Spleen (tissue), 11 donors: Measurements from ENCODE around the gene FAHD2A. TPM values are rescaled to one million over a fixed set of nuclear protein-coding genes. Genes with fewer than 3 reads are reported as not detected.
"Not testable (repeated sequence)": the region's sequence is repeated elsewhere in the genome, so short reads cannot be mapped to it uniquely, and the experiment has no call there.

Experiments
- DNase-seq: peaks from one replicate; pipeline ENCODE4 v3.0.0-alpha.2; 2020
- H3K27ac ChIP-seq, 8 donors: fragments of 200-600 bp; sonication (generic) in 7 of 8; 1 replicate in 4 of 8; 2 replicates in 4 of 8; pipeline versions ENCODE4 v1.5.0 to v1.8.0; 2016 to 2021; ENCODE audit warnings: inconsistent platforms in 4 of 8, mild to moderate bottlenecking in 4 of 8, moderate library complexity in 1 of 8
- H3K27me3 ChIP-seq, 7 donors: fragments of 200-600 bp; sonication (generic) in 6 of 7; replicated peaks in 1 of 7; 1 replicate in 4 of 7; 2 replicates in 3 of 7; pipeline versions ENCODE4 v1.5.0 to v1.8.0; 2016 to 2021; ENCODE audit warnings: inconsistent platforms in 3 of 7, mild to moderate bottlenecking in 1 of 7
- H3K36me3 ChIP-seq, 6 donors: fragments of 200-600 bp; sonication (generic) in 5 of 6; 1 replicate in 4 of 6; 2 replicates in 2 of 6; pipeline versions ENCODE4 v1.5.0 to v1.8.0; 2016 to 2021; ENCODE audit warnings: inconsistent platforms in 2 of 6
- H3K4me1 ChIP-seq, 6 donors: fragments of 200-600 bp; sonication (generic) in 5 of 6; 1 replicate in 3 of 6; 2 replicates in 3 of 6; pipeline versions ENCODE4 v1.5.0 to v1.8.0; 2016 to 2021; ENCODE audit warnings: inconsistent platforms in 3 of 6
- H3K4me3 ChIP-seq, 8 donors: fragments of 200-600 bp; sonication (generic) in 7 of 8; 1 replicate in 4 of 8; 2 replicates in 4 of 8; pipeline versions ENCODE4 v1.5.0 to v1.8.0; 2016 to 2021; ENCODE audit warnings: inconsistent platforms in 4 of 8, mild to moderate bottlenecking in 4 of 8, moderate library complexity in 2 of 8
- H3K9me3 ChIP-seq, 8 donors: fragments of 200-600 bp; sonication (generic) in 7 of 8; 1 replicate in 4 of 8; 2 replicates in 4 of 8; pipeline versions ENCODE4 v1.5.0 to v1.8.0; 2016 to 2021; ENCODE audit warnings: inconsistent platforms in 4 of 8
- CTCF ChIP-seq, 11 experiments: fragments of 200-600 bp in 7 of 11; fragments of 450-650 bp in 4 of 11; sonication (generic) in 4 of 11; IDR thresholded peaks in 8 of 11; conservative IDR thresholded peaks in 3 of 11; 1 replicate in 7 of 11; 2 replicates in 4 of 11; pipeline versions ENCODE4 v1.4.0 to v1.8.0; 2016 to 2021; ENCODE audit warnings: antibody characterized with exemption in 11 of 11, inconsistent platforms in 4 of 11, mild to moderate bottlenecking in 1 of 11
- POLR2AphosphoS5 ChIP-seq, 3 donors: sonication (generic); formaldehyde crosslinking; IDR thresholded peaks; one replicate each; pipeline ENCODE4 v1.5.1; 2017; ENCODE audit warnings: antibody characterized with exemption in 3 of 3
- WGBS, 5 donors: extraction: QIAGEN DNeasy Blood & Tissue Kit in 3 of 5; methylation state at CpG; one replicate each; pipeline versions ENCODE4 v1.1.5 to v1.1.7; 2013 to 2018; 5-methylcytosine and 5-hydroxymethylcytosine counted together
- intact Hi-C: fragments of 100-400 bp; cut with DNase I; formaldehyde crosslinking; loops from one replicate; pipeline ENCODE4 v1.15.0; 2023; ENCODE audit warnings: low total_unique reads
- polyA plus RNA-seq, 3 donors: library from polyadenylated mRNA; stranded (reverse); fragments of 200-250 nt; gene quantifications; one replicate each; pipeline ENCODE4 v1.2.1, GENCODE V29; 2013
- total RNA-seq, 7 donors: library from RNA; depleted of rRNA in 3 of 7; stranded (reverse); fragments of >200 nt in 3 of 7; fragmentation: NEBNext Ultra II Directional in 4 of 7; extraction: Animal tissue kit (Norgen Biotek cat#: 25700) in 4 of 7; gene quantifications; one replicate each; pipeline versions ENCODE4 v1.1.0 to v1.2.1, GENCODE V29; 2016 to 2021
- donor health status: healthy with polysubstance abuse.
- donor health status: DM: no; HTN: no; CAD: no; lungs with moderate emphysema.
- donor health status: DM: no; HTN: no; CAD: no.
- donor health status: Bipolar disorder and iron deficiency.
- donor health status: healthy.
- donor health status: DM: no; HTN: no; CAD: no.
- donor health status: DM: yes; HTN: yes; CAD: no.

The FAHD2A gene
- total and polyA plus RNA-seq, 10 donors = 10.9 to 23.7 (median 17.5) TPM

DNA sequence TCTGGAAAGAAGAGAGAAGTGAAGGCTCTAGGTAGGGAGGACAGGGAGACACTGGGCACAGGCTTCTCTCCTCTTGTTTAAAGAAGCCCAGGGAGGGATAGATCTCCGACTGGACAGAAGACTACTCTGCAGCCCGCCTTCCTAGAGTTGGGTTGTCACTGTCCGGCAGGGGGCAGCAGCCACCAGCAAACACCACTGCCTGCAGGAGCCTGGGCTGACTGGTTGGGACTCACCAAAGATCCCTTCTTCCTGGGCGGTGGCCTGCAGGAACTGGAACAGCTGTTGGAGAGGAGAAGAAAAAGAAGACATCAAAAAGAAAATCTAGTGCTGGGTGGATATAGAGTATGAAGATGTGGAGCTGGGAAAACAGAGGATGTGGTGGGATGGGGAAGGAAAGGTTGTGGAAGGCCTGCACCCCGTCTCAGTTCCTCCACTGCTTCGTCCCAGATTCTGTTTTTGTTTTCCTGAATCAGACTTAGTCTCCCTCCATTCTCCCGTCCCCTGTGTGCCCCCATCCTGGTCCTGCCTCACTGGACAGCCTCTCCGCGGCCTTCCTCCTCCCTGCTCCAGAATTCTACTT is 11.6 kb downstream of the FAHD2A start:
- peak; percentile 88 for DNase-seq
- H3K4me1 ChIP-seq, H3K4me3 ChIP-seq, H3K27ac ChIP-seq, H3K27me3 ChIP-seq, H3K9me3 ChIP-seq, intact Hi-C loops: not testable (repeated sequence)
- TF ChIP-seq CTCF (IDR thresholded peaks at IDR 0.05 in 8 of 11, conservative IDR thresholded peaks at IDR 0.05 in 3 of 11) (peak; percentile 35 to 87 (median 76)), POLR2AphosphoS5 (IDR thresholded peaks at IDR 0.05) (peak in 1 of 3 donors; percentile 31)
- H3K36me3 ChIP-seq = peaks cover 0 to 31% (median 0%) of the 10 kb centered on the region in 6 donors
- 36 to 58% (median 51%) methylated on average over 4 to 9 of the region's 9 CpGs for WGBS, 5 donors

GRCh38 chr2:95415138-95415537 is 12.6 kb downstream of the FAHD2A start:
- WGBS, 5 donors = 84 to 96% (median 91%) methylated on average over 3 of the region's 3 CpGs
- H3K27me3 ChIP-seq, H3K4me1 ChIP-seq, H3K4me3 ChIP-seq, DNase-seq, H3K27ac ChIP-seq, intact Hi-C loops, H3K9me3 ChIP-seq: not testable (repeated sequence)
- peaks cover 0 to 29% (median 0%) of the 10 kb centered on the region in 6 donors for H3K36me3 ChIP-seq

- not testable (repeated sequence) for DNase-seq
- WGBS, 5 donors = 93 to 97% (median 95%) methylated on average over 14 to 16 of the region's 16 CpGs
Measured at GRCh38 chr2:95415561-95415960, 13.1 kb downstream of the FAHD2A start.

DNA sequence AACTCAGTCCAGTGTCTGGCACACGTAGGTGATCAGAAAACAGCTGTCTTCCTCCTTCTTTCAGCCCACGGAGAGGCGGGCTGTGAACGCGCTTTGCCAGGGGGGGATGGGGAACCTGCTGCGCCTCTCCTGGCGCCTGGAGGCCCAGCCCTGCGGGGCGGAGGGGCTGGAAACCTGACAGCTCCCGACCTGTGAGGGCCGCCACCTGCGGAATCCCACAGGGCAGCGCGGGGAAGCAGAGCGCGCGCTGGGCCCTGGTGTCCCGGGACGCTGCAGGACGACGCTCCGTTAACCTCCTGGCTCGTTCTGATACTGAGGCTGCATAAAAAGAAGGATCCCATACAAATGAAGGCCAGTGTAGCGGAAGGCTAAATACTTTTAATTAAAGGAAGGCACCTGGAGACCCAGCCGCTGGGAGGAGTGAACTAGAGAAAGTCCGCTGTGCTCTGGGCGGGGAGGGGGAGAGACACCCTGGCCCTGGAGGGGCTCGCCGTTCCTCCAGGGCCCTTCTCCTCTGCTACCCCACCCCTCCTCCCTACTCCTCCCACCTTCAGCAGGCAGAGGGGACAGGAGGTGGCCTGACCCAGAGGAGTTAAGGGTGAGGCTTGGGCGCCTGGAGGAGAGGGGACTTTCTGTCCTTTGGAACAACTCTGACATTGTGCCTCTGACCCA is 24.8 kb downstream of the FAHD2A start:
- H3K27me3 ChIP-seq, intact Hi-C loops, H3K4me3 ChIP-seq, H3K9me3 ChIP-seq, H3K4me1 ChIP-seq, H3K27ac ChIP-seq, DNase-seq, H3K36me3 ChIP-seq: not testable (repeated sequence)
- WGBS, 5 donors = 11 to 42% (median 18%) methylated on average over 5 to 14 of the region's 30 CpGs

More at GRCh38 chr2:95415561-95415960, 13.1 kb downstream of the FAHD2A start:
- H3K4me3 ChIP-seq, H3K9me3 ChIP-seq, intact Hi-C loops, H3K27me3 ChIP-seq, H3K27ac ChIP-seq, H3K4me1 ChIP-seq: not testable (repeated sequence)
- H3K36me3 ChIP-seq = peaks cover 0 to 25% (median 0%) of the 10 kb centered on the region in 6 donors

GRCh38 chr2:95429748-95430467 is 27.4 kb downstream of the FAHD2A start:
- intact Hi-C loops, H3K4me1 ChIP-seq, H3K27ac ChIP-seq, H3K4me3 ChIP-seq, H3K36me3 ChIP-seq, DNase-seq, H3K27me3 ChIP-seq, H3K9me3 ChIP-seq: not testable (repeated sequence)
- WGBS, 5 donors = no CpG with 5 or more reads among the region's 8 CpGs

- DNase-seq, H3K27me3 ChIP-seq, H3K4me1 ChIP-seq, H3K4me3 ChIP-seq, H3K27ac ChIP-seq, H3K9me3 ChIP-seq, intact Hi-C loops, H3K36me3 ChIP-seq: not testable (repeated sequence)
- 71 to 85% (median 82%) methylated on average over 1 of the region's 4 CpGs for WGBS, 5 donors
Measured at GRCh38 chr2:95433373-95433772, 30.9 kb downstream of the FAHD2A start.

GRCh38 chr2:95433973-95434372 is 31.5 kb downstream of the FAHD2A start:
- H3K36me3 ChIP-seq, intact Hi-C loops, H3K4me1 ChIP-seq, H3K4me3 ChIP-seq, H3K27me3 ChIP-seq, DNase-seq, H3K9me3 ChIP-seq, H3K27ac ChIP-seq: not testable (repeated sequence)
- 80 to 100% (median 91%) methylated on average over 1 to 2 of the region's 2 CpGs; no CpG with 5 or more reads in 1 of the 5 donors for WGBS, 5 donors

DNA sequence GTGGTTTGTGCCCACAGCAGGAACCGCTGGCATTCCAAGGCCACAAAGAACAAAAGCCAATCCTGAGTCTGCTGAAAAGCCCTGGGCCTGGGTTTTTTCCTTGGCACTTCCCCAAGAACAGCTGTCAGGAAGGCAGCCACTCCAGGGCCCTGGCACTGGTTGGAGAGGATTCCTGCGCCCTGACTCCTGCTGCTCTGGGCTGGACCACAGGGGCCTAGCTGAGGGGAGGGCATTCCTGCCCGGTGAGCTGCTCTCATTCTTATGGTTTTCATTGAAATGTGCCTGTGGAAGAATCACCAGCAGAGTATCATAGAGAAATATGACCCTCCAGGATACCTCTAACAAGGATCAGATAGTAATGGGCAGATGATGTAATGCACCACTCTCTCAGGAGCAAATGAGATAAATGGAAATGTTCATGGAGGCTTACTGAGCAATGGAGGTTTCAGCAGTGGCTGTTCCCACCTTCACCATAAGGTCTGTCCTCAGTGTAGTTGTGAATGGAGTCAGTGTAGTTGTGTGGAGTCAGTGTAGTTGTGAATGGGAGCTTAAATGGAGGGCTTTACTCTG is 32.1 kb downstream of the FAHD2A start:
- 61 to 79% (median 74%) methylated on average over 2 of the region's 3 CpGs; no CpG with 5 or more reads in 1 of the 5 donors for WGBS, 5 donors
- H3K36me3 ChIP-seq, H3K4me3 ChIP-seq, H3K4me1 ChIP-seq, H3K27ac ChIP-seq, H3K9me3 ChIP-seq, H3K27me3 ChIP-seq, intact Hi-C loops, DNase-seq: not testable (repeated sequence)

DNA sequence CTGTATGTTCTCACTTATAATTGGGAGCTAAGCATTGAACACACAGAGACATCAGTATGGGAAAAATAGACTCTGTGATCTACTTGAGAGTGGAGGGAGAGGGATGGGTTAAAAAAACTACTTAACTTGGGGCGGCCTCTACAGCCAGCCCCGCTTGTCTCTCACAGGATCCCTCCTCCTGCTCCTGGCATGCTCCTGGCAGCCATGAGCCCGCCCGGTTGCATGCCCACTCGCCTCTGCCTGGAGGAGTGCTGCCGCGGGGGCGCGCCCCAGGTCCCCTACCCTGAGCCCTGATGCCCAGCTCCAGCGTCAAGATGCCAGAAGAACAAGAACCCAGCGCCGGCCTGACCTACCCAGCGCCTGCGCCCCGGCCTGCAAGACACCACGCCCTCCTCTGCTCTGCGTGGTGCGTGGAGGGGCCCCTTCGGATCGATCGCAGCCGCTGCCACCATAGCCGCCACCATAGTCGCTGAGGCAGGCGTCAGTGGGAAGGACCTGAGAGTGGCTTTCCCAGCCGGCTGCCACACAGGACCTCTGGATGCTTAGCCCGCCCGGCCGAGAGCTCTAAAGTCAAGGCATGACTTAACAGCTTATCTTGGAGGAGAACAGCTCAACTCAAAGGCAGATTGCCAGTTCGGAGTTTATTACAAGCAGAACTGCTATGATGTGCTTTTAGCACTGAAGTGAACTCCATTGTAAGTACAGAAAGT is 32.8 kb downstream of the FAHD2A start:
- H3K4me1 ChIP-seq, H3K9me3 ChIP-seq, H3K4me3 ChIP-seq, DNase-seq, H3K36me3 ChIP-seq, H3K27ac ChIP-seq, intact Hi-C loops, H3K27me3 ChIP-seq: not testable (repeated sequence)
- no CpG with 5 or more reads among the region's 30 CpGs for WGBS, 5 donors
